HG02884 (cell line): ENCODE results near the gene ST3GAL2.
"Not testable (repeated sequence)": the region's sequence is repeated elsewhere in the genome, so short reads cannot be mapped to it uniquely, and the experiment has no call there.

Experiments
- ATAC-seq: cut with Tn5 transposase; IDR thresholded peaks from one replicate; pipeline ENCODE4 v1.9.1; 2021; ENCODE audit warnings: mild to moderate bottlenecking, moderate library complexity; ENCODE audit not compliant: unreplicated experiment

ST3GAL2 gene

DNA sequence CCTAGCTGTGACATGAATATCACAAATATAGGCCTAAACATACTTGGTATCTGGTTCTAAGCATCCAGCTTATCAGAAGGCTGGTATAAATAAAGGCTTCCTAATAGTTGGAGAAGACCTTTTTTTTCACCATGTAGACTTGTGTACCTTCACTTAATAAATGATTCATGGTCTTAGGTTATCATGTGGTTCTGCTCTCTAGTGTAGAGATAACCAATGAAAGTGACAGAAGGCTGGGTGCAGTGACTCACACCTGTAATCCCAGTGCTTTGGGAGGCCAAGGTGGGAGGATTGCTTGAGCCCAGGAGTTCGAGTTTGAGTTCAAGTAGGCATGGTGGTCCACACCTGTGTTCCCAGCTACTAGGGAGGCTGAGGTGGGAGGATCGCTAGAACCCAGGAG, 89.1 kb downstream of the ST3GAL2 start:
- no peak for ATAC-seq

DNA sequence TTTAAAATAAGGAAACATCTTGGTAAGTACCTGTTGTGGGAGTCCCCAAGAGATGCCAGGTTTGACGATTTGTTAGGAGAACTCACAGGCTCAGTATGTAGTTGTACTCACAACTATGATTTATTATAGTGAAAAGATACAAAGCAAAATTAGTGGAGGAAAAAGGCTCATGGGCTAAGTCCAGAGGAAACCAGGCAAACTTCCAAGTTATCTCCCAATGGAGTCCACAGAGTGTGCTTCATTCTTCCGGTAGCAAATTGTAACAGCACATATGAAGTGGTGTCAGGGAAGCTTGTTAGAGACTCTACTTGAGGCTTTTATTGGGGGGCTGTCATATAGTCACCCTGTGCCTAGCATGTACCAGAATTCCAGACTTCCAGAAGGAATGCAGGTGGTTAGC, 89.9 kb downstream of the ST3GAL2 start:
- ATAC-seq = no peak

DNA sequence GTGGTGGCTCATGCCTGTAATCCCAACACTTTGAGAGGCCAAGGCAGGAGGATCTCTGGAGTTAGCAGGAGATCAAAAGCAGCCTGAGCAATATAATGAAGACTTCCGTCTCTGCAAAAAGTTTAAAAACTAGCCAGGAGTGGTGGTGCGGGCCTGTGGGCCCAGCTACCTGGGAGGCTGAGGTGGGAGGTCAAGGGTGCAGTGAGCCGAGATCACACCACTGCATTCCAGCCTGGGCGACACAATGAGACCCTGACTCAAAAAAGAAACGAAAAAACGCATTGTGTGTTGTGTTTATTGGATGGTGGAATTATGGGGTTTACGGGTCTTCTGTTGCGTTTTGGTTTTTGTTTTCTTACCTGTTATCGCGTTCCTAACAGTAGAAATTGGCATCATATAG, 93.1 kb downstream of the ST3GAL2 start:
- ATAC-seq = no peak

DNA sequence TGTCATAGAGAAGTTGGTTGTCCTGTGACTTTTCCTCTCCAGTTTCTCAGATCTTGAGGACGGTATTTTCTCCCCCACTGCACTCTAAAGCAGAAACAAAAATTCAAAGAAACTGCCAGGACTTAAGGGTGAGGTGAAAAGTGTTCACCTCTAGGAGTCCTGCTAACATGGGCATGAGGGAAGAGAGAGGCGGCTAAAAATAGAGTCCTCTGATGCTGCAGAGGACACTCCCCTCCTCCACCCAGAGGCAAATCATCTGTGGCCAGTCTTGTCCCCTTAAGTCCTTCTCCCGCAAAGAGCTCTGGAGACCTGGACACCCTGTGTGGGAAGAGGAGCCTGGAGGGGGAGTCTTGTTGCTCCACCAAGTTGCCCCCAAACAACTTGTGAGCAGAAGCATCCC, 96.9 kb downstream of the ST3GAL2 start:
- no peak for ATAC-seq

DNA sequence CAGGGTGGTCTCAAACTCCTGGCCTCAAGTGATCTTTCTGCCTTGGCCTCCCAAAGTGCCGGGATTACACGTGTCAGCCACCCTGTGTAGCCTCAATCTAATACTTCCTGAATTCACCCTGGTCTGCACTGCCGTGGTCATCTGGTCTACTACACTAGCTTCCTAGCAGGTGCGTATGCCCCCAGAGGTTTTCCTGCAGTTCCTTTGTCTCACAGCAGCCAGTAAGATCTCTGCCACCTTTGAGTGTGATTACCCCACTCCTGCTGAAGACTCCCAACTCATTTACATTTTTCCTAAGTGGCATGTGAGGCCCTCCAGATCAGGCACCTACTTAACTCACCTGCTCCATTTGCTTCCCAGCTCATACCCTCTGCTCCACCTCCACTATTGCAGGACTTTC, 97.3 kb downstream of the ST3GAL2 start:
- ATAC-seq = no peak

DNA sequence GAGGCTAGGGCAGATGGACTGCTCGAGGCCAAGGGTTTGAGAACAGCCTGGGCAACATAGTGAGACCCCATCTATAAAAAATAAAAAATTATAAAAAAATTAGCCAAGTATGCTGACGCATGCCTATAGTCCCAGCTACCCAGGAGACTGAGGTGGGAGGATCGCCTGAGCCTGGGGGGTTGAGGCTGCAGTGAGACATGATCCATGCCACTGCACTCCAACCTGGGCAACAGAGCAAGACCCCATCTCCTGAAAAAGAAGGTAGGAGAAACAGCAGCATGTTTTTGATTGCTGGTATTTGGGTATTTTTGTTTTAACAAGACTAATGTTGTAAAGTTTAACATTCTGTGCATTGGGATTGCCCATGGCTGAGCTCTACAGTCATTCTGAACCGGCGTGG, 101.1 kb downstream of the ST3GAL2 start:
- ATAC-seq = no peak

DNA sequence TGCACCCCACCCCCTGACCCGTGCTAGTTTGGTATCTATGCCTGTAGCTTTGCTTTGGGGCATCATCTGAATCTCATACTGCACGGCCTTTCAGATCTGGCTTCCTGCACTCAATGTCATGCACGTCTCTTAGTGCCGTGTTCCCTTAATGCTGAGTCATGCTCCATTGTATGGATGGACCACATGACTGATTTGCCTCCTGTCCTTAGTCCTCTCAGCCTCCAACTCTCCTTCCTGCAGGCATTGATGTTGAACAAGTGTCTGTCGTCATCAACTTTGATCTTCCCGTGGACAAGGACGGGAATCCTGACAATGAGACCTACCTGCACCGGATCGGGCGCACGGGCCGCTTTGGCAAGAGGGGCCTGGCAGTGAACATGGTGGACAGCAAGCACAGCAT, 106.2 kb downstream of the ST3GAL2 start:
- ATAC-seq = not testable (repeated sequence)

DNA sequence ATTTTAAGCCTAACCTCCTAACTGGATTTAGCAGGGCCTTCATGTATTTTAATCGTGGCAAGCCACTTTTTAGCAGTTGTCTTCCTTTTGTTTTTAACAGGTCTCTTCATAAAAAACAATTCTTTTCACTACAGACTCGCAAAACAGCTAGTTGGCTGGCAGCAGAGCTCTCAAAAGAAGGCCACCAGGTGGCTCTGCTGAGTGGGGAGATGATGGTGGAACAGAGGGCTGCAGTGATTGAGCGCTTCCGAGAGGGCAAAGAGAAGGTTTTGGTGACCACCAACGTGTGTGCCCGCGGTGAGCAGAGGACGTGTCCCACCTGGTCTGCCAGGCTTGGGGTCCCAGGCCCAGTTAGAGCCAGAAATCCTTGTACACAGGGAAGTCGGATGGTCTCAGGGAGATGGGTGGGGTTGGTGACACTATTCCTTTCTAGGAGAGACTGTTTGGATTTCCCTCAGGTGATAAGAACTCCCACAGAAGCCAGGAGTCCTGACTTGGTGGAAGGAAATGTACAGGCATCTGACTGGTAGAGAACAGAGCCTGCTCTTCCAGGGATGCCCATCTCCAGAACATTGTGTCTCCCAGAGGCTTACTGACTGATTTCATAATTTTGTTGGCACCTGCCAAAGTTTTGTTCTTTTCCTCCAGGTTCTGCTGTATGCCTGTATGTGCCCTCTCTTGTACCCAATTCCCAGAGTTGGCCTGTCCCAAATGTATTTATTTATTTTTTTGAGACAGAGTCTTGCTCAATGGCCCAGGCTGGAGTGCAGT, 107.1 kb downstream of the ST3GAL2 start:
- no peak for ATAC-seq

DNA sequence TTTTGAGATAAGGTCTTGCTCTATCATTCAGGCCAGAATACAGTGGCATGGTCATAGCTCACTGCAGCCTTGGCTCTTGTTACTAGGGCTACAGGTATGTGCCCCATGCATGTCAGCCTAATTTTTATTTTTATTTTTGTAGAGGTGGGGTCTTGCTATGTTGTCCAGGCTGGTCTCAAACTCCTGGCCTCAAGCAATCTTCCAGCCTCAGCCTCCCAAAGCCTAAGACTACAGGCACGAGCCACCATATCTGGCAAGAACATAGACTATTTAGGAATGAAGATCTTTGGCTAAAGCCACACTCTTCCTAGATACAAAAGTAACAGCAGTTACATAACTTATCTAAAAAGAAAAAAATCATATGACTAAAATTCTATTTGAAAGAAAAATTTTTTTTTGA, 107.8 kb downstream of the ST3GAL2 start:
- ATAC-seq = no peak
